ENCODE results near the gene INTS6.

The INTS6 gene

GRCh38 chr13:51341791-51342190 lies 111.0 kb downstream of the INTS6 start:
- DNase-seq: no peak

- no peak for DNase-seq
These were observed 111.6 kb downstream of the INTS6 start for GRCh38 chr13:51341232-51341631.

- DNase-seq: no peak
These were observed 112.7 kb downstream of the INTS6 start for GRCh38 chr13:51339952-51340732.

GRCh38 chr13:51339354-51339753 lies 113.5 kb downstream of the INTS6 start, which contains the start of gene SERPINE3:
TSS of gene SERPINE3 (plus strand) at chr13:51339691. CDS start at chr13:51341092, 1,401 bp downstream.
- DNase-seq: no peak

- no peak for DNase-seq
These were observed 116.1 kb downstream of the INTS6 start for GRCh38 chr13:51336746-51337145.

- DNase-seq: no peak
These were observed 119.0 kb downstream of the INTS6 start for GRCh38 chr13:51333826-51334225.

GRCh38 chr13:51333421-51333820 lies 119.4 kb downstream of the INTS6 start:
- DNase-seq: no peak

- no peak for DNase-seq
These were observed 120.1 kb downstream of the INTS6 start for GRCh38 chr13:51332566-51333361.

- DNase-seq: no peak
These were observed 121.4 kb downstream of the INTS6 start for GRCh38 chr13:51331354-51331861.

GRCh38 chr13:51330791-51331190 lies 122.0 kb downstream of the INTS6 start:
- DNase-seq: no peak

GRCh38 chr13:51329606-51330005 lies 123.2 kb downstream of the INTS6 start:
- no peak for DNase-seq

- DNase-seq: no peak
These were observed 124.3 kb downstream of the INTS6 start for GRCh38 chr13:51328488-51328887.

GRCh38 chr13:51327961-51328360 lies 124.9 kb downstream of the INTS6 start:
- DNase-seq: no peak

GRCh38 chr13:51326777-51327176 lies 126.1 kb downstream of the INTS6 start:
- no peak for DNase-seq

- DNase-seq: no peak
These were observed 127.0 kb downstream of the INTS6 start for GRCh38 chr13:51325837-51326236.

GRCh38 chr13:51324714-51325420 lies 128.0 kb downstream of the INTS6 start:
- no peak for DNase-seq

GRCh38 chr13:51323824-51324511 lies 128.9 kb downstream of the INTS6 start:
- DNase-seq: no peak

GRCh38 chr13:51322826-51323225 lies 130.0 kb downstream of the INTS6 start:
- DNase-seq: no peak

- DNase-seq: no peak
These were observed 131.0 kb downstream of the INTS6 start for GRCh38 chr13:51321836-51322235.

GRCh38 chr13:51318876-51319275 lies 134.0 kb downstream of the INTS6 start:
- no peak for DNase-seq

- no peak for DNase-seq
These were observed 134.8 kb downstream of the INTS6 start for GRCh38 chr13:51318015-51318414.

GRCh38 chr13:51317262-51317661 lies 135.6 kb downstream of the INTS6 start:
- no peak for DNase-seq

GRCh38 chr13:51313619-51314018 lies 139.2 kb downstream of the INTS6 start:
- no peak for DNase-seq
